ENCODE measurements around the gene ZNF18.
A peak's percentile ranks its signal among the peaks of the same experiment; 100 is the strongest.
"Not testable (repeated sequence)": the region's sequence is repeated elsewhere in the genome, so short reads cannot be mapped to it uniquely, and the experiment has no call there.

Gene ZNF18

DNA sequence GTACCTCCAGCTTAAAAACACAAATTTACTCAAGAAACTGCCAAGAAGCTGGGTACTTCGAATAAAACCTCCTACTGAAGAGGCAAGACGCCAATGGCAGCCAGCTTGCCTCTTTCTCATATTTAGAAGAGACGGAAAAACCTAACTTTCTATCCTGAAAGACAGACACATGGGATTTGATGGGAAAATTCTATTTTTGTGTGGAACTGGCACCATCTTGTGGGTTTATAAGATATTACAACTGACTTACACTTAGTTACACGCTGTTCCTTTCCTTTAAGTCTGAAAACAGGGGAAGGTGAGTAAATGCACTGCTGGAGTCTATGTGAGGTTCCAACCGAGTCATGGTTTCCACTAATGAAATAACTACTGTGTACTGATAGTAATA lies 10.3 kb downstream of the ZNF18 start:
- TF ChIP-seq, protein P1, sequence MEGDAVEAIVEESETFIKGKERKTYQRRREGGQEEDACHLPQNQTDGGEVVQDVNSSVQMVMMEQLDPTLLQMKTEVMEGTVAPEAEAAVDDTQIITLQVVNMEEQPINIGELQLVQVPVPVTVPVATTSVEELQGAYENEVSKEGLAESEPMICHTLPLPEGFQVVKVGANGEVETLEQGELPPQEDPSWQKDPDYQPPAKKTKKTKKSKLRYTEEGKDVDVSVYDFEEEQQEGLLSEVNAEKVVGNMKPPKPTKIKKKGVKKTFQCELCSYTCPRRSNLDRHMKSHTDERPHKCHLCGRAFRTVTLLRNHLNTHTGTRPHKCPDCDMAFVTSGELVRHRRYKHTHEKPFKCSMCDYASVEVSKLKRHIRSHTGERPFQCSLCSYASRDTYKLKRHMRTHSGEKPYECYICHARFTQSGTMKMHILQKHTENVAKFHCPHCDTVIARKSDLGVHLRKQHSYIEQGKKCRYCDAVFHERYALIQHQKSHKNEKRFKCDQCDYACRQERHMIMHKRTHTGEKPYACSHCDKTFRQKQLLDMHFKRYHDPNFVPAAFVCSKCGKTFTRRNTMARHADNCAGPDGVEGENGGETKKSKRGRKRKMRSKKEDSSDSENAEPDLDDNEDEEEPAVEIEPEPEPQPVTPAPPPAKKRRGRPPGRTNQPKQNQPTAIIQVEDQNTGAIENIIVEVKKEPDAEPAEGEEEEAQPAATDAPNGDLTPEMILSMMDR (IDR thresholded peaks at IDR 0.05; ENCODE audit: low read depth, low read length) = peak; percentile 51

DNA sequence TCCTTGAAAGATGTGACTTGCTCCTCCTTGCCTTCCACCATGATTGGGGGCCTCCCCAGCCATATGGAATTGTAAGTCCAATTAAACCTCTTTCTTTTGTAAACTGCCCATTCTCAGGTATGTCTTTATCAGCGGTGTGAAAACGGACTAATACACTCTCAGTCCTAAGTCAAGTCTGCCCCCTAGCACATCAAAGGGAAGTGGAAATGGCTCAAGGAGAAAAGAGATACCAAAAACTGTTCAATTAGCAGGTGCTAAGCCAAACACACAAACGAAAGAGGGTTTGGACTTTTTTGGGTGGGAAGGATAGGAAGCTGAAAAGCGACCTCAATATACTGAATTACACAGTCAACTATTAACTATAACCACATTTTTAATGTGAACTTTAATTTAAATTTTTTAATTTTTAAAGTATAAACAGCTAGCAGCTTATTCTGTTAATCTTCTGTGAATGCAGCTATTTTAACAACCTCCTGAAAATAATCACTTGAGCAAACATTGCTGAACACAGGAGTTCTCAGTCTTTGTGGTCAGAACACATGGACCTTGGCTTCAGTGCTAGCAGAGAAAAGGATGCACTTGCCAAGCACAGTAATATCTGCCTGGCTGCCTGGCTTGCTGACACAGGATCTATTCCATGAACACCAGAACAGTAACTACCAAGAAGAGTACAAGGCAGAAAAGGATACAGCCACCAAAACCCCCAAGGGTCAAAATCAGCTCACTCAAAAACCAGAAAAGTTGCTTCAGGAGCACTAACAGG lies 10.9 kb downstream of the ZNF18 start:
- H3K4me3 ChIP-seq (ENCODE audit: low read depth, low read length) = no peak overlapping the region
- TF ChIP-seq, protein P1 (IDR thresholded peaks at IDR 0.05; ENCODE audit: low read depth, low read length) = no peak

More for the DNA sequence above, 10.3 kb downstream of the ZNF18 start:
- H3K4me3 ChIP-seq (ENCODE audit: low read depth, low read length) = no peak overlapping the region

DNA sequence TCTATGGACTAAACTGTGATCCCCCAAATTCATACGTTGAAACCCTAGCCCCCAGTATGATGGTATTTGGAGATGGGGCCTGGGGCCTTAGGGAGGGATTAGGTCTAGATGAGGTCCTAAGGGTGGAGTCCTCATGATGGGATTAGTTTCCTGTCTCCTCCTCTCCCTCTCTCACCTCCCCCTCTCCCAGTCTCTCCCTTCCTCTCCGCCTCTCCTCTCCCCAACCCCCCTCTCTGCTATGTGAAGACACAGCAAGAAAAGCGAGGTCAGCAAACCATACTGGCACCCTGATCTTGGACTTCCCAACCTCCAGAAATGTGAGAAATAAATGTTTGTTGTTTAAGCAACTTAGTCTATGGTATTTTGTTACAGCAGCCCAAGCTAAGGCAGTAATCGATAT lies 15.4 kb downstream of the ZNF18 start:
- H3K4me3 ChIP-seq (ENCODE audit: low read depth, low read length) = no peak overlapping the region
- TF ChIP-seq, protein P1 (IDR thresholded peaks at IDR 0.05; ENCODE audit: low read depth, low read length) = no peak

DNA sequence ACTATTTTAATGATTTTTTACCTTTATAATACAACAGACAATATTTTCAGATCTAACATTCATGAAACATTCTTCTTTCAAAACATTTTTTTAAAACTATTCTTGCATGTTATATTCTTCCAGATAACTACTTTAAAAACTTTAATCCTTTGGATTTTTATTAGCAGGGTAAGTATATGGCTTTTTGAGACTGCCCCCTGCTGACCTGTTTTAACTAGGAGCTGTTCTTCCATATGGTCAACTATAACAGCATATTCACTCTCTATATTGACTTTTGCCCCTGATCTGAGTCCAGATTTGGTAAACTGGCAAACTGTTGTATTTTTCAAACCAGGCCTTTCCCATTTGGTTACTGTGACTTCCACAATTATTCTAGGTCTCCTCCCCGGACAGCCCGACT lies 16.5 kb downstream of the ZNF18 start:
- H3K4me3 ChIP-seq (ENCODE audit: low read depth, low read length) = no peak overlapping the region
- TF ChIP-seq, protein P1 (IDR thresholded peaks at IDR 0.05; ENCODE audit: low read depth, low read length) = no peak

DNA sequence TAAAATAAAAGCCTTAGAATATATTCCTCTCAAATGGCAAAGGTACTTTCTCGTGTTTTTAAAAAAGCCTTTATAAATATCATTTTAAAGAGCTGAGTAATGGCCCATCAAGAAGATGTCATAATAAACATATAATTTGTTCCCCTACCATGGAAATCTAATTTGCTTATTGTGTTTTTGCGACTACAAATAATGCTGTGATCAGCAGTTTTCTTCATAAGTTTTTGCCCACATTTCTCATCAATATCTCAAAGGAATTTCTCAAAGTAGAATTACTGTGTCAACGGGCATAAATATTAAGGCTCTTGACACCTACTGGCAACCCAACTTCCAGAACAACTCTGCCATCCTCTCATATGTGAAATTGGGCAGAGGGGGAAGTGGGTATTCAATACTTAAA lies 17.5 kb downstream of the ZNF18 start:
- TF ChIP-seq, protein P1 (IDR thresholded peaks at IDR 0.05; ENCODE audit: low read depth, low read length) = no peak
- H3K4me3 ChIP-seq (ENCODE audit: low read depth, low read length) = no peak overlapping the region

DNA sequence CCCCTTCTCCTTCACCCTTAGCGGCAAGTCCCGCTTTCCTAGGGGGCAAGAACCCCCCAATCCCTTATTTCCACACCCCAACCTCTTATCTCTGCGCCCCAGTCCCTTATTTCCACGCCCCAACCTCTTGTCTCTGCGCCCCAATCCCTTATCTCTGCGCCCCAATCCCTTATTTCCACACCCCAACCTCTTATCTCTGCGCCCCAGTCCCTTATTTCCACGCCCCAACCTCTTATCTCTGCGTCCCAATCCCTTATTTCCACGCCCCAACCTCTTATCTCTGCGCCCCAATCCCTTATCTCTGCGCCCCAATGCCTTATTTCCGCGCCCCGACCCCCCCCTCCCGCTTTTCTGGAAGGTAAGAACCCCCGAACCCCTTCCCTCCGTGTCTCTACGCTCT lies 24.5 kb downstream of the ZNF18 start:
- not testable (repeated sequence) for H3K4me3 ChIP-seq (ENCODE audit: low read depth, low read length)

DNA sequence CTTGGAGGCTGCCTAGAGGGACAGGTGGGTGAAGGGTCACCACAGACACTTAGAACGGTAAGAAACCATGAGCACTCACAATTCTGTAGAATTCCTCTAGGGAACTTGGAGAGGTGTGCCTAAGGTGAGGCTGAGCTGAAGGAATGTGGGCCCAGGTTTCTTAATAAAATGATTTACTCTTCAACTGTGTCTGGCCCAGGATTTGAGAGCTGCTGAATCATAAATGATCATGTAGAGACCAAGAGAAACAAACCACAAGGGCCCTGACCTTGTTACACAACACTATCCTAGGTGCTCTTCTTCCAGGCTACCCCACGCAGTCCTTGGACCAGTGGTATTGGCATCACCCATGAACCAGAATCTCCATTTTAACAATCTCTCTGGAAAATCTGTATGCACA lies 27.7 kb downstream of the ZNF18 start:
- H3K4me3 ChIP-seq (ENCODE audit: low read depth, low read length) = no peak overlapping the region
- TF ChIP-seq, protein P1 (IDR thresholded peaks at IDR 0.05; ENCODE audit: low read depth, low read length) = no peak

DNA sequence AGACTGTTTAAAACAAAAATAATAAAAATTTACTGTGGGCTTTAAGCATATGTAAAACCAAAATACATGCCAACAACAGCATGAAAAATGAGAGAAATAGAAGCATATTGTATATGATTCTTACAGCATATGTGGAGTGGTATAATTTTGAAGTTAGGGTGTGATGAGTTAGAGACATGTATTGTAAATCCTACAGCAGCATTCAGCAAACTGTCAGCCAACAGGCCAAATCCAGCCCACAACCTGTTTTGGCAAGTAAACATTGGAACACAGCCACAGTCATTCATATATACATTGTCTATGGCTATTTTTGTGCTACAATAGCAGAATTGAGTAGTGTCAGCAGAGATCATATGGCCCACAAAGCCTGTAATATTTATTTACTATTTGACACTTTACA lies 42.3 kb downstream of the ZNF18 start:
- no peak overlapping the region for H3K4me3 ChIP-seq (ENCODE audit: low read depth, low read length)
- TF ChIP-seq, protein P1 (IDR thresholded peaks at IDR 0.05; ENCODE audit: low read depth, low read length) = no peak
